ENCODE data around the gene SEC22A. TPM values are rescaled to one million over a fixed set of nuclear protein-coding genes. Genes with fewer than 3 reads are reported as not detected.

Gene SEC22A
- polyA plus RNA-seq, 4 donors, result 25.5 to 31.8 (median 28.3) TPM

Other genes starting within 250 kb of the SEC22A start
- 10 to 100 TPM; 20.2 to 29.4 (median 25.0) TPM for gene SEMA5B, start 174.2 kb upstream of the SEC22A start, polyA plus RNA-seq (ENCODE audit: insufficient read length in 4 of 4)
- gene PDIA5, start 134.9 kb upstream of the SEC22A start, polyA plus RNA-seq (ENCODE audit: insufficient read length in 4 of 4), result 10 to 100 TPM; 27.0 to 35.6 (median 33.5) TPM
- gene ADCY5, start 247.1 kb downstream of the SEC22A start, polyA plus RNA-seq (ENCODE audit: insufficient read length in 4 of 4), result 10 to 100 TPM in 2 of 4 donors, 1 to 10 TPM in 2; 7.2 to 11.1 (median 9.9) TPM